Measurements from ENCODE around the gene PDE4D.
"Not testable (repeated sequence)": the region's sequence is repeated elsewhere in the genome, so short reads cannot be mapped to it uniquely, and the experiment has no call there.

PDE4D gene

DNA sequence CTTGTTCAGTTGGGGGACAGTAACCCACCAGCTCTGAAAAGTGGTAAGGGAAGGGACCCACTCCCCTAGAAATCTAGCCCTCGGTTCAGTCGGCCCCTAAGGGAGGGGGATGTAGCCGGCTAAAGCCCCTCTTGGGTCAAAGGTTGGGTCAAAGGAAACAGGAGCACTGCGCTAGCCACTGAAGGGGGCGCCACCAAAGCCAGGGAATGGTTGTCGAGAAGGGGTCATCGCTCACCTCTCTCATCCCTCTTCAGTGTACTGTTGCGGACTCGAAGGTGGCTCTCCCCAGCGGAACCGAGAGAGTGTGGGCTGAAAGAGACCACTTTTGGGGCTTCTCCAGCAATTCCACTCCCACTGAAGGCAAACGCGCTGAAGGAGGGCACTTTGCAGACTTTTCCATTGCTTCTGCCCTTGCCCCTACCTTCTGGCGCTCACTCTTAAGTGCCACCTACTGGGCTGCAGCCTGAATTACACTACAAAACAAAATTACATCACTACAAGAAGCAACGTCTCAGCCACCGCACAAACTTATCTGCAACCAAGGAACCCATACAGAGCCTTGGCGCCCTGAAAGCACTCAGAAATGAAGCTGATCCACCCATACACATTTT is 396.9 kb downstream of the PDE4D start:
- DNase-seq: no peak

DNA sequence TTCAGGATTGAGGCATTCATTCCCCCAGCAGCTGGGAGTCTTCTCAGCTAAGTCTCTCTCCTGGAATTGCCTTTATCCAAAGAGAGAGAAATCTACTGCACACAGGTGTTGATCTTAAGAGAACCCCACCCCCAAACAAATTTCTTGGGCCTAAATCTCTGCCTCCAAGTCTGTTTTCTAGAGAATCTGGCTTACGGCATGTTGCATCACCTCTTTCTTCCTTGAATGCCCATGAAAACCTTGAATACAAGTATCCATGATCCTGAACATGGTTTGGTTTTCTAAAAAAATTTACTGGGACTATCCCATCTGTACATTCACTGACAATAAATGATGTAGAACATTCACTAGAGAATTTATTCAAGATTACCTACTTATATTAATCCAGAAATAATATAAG is 401.6 kb downstream of the PDE4D start:
- no peak for DNase-seq

GRCh38 chr5:59489551-59489950 is 404.0 kb downstream of the PDE4D start:
- DNase-seq: no peak

DNA sequence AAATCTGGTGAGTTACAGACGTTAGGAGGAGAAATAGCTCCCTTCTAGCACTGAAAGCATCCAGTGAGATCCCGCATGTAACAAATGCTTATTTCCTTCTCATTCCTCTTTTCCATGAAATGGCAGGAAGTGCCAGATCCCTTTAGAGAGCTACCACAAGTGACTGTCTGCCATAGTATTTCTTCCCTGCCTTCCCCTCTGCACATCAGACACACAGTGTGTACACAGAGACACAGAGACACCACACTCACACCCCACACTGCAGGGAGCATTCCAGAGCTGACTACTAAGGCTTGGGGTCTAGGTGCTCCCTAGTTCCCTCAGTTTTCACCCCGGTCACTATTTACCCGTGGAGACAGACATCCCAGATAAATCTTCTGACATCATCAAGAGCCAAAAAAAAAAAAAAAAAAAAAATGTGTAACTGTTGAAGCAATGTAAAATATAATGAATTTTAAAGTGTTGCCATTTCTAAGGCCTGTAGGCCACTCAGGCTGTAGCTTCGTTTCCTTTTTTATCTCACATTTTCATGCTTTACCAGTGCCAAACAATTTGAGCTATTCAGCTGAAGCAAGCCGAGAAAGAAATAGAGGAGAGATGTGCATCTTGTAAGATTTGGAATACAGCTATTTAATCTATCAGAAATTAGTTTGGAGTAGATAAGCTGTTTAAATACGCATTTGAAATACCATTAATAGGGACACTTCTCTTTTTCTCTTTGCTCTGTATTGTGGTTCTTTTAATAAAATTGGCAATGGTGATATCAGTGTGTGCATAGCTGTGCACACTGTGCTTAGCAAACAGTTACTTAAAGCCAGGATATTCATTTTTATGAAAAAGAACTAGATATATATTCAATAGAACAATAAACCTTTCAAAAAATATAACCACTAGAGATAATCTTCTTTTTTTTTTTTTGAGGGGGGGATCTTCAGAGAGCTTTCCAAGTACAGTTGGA is 405.5 kb downstream of the PDE4D start:
- DNase-seq: peak in 1 of 2 experiments; percentile 3

- DNase-seq: no peak
Measured at GRCh38 chr5:59487068-59487686, 406.3 kb downstream of the PDE4D start.

DNA sequence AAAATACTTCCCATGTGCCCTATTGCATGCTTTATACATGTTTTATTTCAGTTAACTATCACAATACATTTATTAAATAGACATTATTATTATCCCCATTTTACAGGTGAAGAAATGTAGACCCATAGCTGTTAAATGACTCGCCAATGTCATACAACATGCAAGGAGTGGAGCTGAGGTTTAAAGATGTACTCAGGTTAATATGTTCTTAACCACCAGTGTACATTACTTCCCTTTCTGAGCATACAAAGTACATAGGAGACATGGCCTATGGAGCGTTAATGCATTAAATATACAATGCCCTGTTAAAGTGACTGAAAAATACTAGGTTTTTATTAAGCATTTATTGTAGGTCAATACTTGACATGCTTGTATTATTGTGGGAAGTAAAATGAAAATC is 407.0 kb downstream of the PDE4D start:
- DNase-seq: no peak

DNA sequence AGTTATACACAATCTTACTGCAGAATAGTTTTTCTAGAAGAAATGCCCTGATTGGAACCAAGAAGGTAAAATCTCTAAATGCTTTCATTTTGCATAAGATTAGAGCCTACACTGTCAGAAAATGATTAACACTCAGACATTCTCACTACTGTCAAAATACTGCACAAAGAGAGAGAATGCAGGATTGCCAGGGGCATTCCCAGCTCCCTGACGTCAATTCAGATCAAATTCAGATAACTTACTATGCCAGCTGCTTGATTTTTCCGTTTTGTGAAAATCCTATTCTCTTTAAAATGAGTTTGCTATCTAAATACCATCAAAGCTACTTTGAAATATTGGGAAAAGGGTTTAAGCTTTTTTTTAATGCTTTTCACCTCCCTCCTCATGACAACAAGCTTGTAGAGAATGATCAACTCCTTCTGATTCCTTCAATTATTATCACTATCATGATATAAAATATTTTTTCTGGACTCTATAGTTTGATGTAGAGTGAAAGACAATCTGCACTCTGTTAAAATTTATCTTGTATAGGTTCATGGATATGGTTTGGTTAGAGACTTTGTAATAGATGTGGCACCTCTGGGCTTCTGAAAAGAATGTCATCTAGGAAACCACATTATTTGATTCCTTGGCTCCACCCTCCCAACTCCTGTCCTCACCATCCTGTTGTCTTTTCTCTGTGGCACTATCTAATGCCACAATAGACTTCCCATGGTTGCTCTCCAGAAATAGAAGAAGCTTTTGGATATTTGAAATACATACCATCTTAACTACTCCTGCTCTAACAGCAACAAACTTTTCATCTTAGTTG is 407.7 kb downstream of the PDE4D start:
- peak in 1 of 2 experiments; percentile 20 for DNase-seq

GRCh38 chr5:59485107-59485506 is 408.4 kb downstream of the PDE4D start:
- DNase-seq: no peak

- no peak for DNase-seq
Measured at GRCh38 chr5:59484618-59485017, 408.9 kb downstream of the PDE4D start.

GRCh38 chr5:59483971-59484472 is 409.5 kb downstream of the PDE4D start:
- DNase-seq: no peak

GRCh38 chr5:59479086-59479485 is 414.4 kb downstream of the PDE4D start:
- DNase-seq: no peak

- no peak for DNase-seq
Measured at GRCh38 chr5:59474324-59474723, 419.2 kb downstream of the PDE4D start.

GRCh38 chr5:59473611-59474010 is 419.9 kb downstream of the PDE4D start:
- DNase-seq: no peak

- DNase-seq: no peak
Measured at GRCh38 chr5:59471463-59471862, 422.1 kb downstream of the PDE4D start.

DNA sequence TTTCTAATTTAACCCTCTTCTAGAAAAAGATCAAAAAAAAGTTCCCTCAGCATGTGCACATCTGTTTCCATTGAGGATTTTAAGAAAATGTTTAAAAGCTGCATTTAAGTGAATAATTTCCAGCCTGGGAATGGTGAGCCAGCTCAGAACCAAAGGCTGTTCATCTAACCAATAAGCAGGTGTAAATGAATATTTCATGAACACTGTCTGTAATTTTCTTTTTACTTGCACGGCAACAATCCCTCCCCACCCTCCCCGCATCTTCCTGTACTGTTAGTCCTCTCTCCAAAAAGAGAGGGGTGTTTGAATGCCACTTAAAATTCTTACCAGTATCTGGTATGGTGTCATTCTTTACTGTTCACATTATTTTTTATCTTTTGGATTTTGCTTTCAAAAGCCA is 425.6 kb downstream of the PDE4D start:
- no peak for DNase-seq

GRCh38 chr5:59466271-59466670 is 427.3 kb downstream of the PDE4D start:
- DNase-seq: no peak

DNA sequence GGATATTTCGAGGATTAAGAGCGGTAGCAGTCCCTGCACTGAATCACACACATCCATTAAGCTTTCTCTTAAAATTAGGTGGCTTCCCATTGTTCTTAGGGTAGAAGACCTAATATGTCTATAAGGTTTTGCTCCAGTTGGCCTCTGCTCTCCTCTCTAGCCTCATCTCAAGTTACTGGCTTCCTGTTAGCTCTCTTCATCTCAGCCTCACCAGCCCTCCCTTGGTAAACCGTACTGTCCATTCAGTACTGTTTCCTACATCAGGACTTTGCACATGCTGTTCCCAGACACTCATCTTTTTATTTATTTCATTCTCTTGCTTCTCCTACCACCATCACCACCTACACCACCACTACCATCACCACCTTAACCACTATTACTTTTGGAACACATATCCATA is 428.6 kb downstream of the PDE4D start:
- DNase-seq: no peak

GRCh38 chr5:59463618-59464166 is 429.8 kb downstream of the PDE4D start:
- DNase-seq: not testable (repeated sequence)

DNA sequence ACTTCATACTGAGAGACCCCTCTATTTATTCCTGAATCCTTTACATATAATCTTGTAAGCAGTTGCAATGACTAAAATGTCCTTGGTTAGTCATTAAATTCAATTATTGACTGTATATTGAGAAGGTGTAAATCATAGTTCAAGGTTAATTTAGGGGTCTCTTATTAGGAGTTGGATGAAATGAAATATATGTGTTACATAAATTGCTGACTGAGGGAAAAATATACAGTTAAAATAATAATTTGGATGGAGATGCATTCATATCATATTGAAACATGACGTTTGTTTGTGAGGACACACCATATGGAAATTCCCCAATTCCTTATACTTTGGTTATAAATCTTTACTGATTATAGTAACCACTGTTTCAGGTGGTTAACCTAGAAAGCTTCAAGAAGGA is 430.6 kb downstream of the PDE4D start:
- DNase-seq: no peak

DNA sequence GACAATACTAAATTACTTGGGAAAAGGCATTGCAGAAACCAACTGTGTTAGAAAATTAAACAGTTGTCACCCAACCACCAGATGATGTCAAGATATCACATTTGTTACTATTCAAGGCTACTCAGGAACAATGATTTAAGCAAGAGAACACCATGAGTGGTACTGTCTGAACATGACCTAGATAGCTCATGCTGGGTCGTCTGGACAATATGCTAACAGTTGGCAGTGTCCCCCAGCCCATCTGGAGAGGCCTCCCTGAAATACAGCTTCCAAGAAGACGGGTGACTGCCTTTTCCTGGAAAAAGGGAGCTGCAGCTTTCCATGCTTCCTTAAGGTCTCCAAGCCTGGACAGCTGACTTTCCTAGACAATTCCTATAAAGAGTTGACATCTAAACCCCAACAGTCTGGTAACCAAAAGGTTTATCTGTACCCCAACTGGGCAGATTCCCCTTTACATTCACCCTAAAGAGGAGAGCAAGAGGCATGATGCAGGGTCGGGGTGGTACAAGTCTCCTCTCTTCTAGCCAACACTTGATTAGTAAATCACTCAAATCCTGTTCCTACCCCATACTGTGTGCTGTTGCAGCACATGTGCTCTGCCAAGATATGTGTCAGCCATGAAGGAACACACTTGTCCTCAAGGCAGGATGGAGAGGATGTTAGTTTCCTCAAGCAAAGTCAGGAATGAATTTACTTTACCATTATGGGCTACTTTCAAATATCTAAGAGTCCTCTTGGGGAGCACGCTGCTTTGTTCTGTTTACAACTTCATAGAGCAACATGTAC is 433.0 kb downstream of the PDE4D start:
- DNase-seq: no peak

DNA sequence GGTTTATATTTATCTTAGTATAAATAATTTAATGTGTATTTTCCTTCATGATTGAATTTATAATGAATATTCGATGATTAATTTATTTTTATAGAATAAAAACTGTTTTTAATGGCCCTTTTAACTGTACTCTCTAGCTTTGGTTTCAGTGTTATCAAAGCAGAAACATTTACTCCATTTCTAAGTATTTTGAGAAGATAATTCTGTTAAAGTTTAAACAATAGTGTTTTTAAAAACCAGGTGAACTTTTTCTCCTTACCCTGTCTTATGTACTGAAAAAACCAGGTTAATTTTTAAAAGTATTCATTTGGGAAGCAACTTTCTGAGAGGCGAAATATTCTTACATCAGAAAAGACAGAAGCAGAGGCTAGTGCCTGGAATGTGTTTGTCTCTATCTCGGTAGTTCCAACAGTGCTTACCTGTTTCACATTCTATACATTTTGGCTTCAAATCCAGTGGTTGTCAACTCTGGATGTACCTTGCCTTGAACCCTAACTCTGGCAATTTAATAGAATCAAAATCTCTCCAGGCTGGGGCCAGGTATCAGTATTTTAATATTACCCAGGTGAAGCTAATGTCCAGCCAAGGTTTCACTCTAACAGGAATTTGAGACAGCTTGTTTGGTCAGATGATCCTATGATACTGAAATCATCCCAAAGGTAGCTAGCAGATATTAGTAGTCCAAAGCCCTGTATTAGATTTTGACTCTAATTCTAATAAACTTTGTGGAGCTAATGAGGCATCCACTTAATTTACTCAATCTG is 434.4 kb downstream of the PDE4D start:
- DNase-seq: no peak

All from SHP77 (cell line).